Spleen (tissue), 11 donors: ENCODE results near the gene PSRC1. TPM values are rescaled to one million over a fixed set of nuclear protein-coding genes. Genes with fewer than 3 reads are reported as not detected.

Source experiments
- DNase-seq: peaks from one replicate; pipeline ENCODE4 v3.0.0-alpha.2; 2020
- H3K27ac ChIP-seq, 8 donors: fragments of 200-600 bp; sonication (generic) in 7 of 8; 1 replicate in 4 of 8; 2 replicates in 4 of 8; pipeline versions ENCODE4 v1.5.0 to v1.8.0; 2016 to 2021; ENCODE audit warnings: inconsistent platforms in 4 of 8, mild to moderate bottlenecking in 4 of 8, moderate library complexity in 1 of 8
- H3K27me3 ChIP-seq, 7 donors: fragments of 200-600 bp; sonication (generic) in 6 of 7; replicated peaks in 1 of 7; 1 replicate in 4 of 7; 2 replicates in 3 of 7; pipeline versions ENCODE4 v1.5.0 to v1.8.0; 2016 to 2021; ENCODE audit warnings: inconsistent platforms in 3 of 7, mild to moderate bottlenecking in 1 of 7
- H3K36me3 ChIP-seq, 6 donors: fragments of 200-600 bp; sonication (generic) in 5 of 6; 1 replicate in 4 of 6; 2 replicates in 2 of 6; pipeline versions ENCODE4 v1.5.0 to v1.8.0; 2016 to 2021; ENCODE audit warnings: inconsistent platforms in 2 of 6
- H3K4me1 ChIP-seq, 6 donors: fragments of 200-600 bp; sonication (generic) in 5 of 6; 1 replicate in 3 of 6; 2 replicates in 3 of 6; pipeline versions ENCODE4 v1.5.0 to v1.8.0; 2016 to 2021; ENCODE audit warnings: inconsistent platforms in 3 of 6
- H3K4me3 ChIP-seq, 8 donors: fragments of 200-600 bp; sonication (generic) in 7 of 8; 1 replicate in 4 of 8; 2 replicates in 4 of 8; pipeline versions ENCODE4 v1.5.0 to v1.8.0; 2016 to 2021; ENCODE audit warnings: inconsistent platforms in 4 of 8, mild to moderate bottlenecking in 4 of 8, moderate library complexity in 2 of 8
- H3K9me3 ChIP-seq, 8 donors: fragments of 200-600 bp; sonication (generic) in 7 of 8; 1 replicate in 4 of 8; 2 replicates in 4 of 8; pipeline versions ENCODE4 v1.5.0 to v1.8.0; 2016 to 2021; ENCODE audit warnings: inconsistent platforms in 4 of 8
- POLR2A ChIP-seq, 3 donors: fragments of 450-650 bp; IDR thresholded peaks; one replicate each; pipeline ENCODE4 v1.5.1; 2017; ENCODE audit warnings: antibody characterized with exemption in 3 of 3, mild to moderate bottlenecking in 1 of 3
- POLR2AphosphoS5 ChIP-seq, 3 donors: sonication (generic); formaldehyde crosslinking; IDR thresholded peaks; one replicate each; pipeline ENCODE4 v1.5.1; 2017; ENCODE audit warnings: antibody characterized with exemption in 3 of 3
- WGBS, 5 donors: extraction: QIAGEN DNeasy Blood & Tissue Kit in 3 of 5; methylation state at CpG; one replicate each; pipeline versions ENCODE4 v1.1.5 to v1.1.7; 2013 to 2018; 5-methylcytosine and 5-hydroxymethylcytosine counted together
- intact Hi-C: fragments of 100-400 bp; cut with DNase I; formaldehyde crosslinking; loops from one replicate; pipeline ENCODE4 v1.15.0; 2023; ENCODE audit warnings: low total_unique reads
- polyA plus RNA-seq, 3 donors: library from polyadenylated mRNA; stranded (reverse); fragments of 200-250 nt; gene quantifications; one replicate each; pipeline ENCODE4 v1.2.1, GENCODE V29; 2013
- total RNA-seq, 7 donors: library from RNA; depleted of rRNA in 3 of 7; stranded (reverse); fragments of >200 nt in 3 of 7; fragmentation: NEBNext Ultra II Directional in 4 of 7; extraction: Animal tissue kit (Norgen Biotek cat#: 25700) in 4 of 7; gene quantifications; one replicate each; pipeline versions ENCODE4 v1.1.0 to v1.2.1, GENCODE V29; 2016 to 2021
- TF ChIP-seq, protein P1 (sequence below), 11 experiments: fragments of 200-600 bp in 7 of 11; fragments of 450-650 bp in 4 of 11; sonication (generic) in 4 of 11; IDR thresholded peaks in 8 of 11; conservative IDR thresholded peaks in 3 of 11; 1 replicate in 7 of 11; 2 replicates in 4 of 11; pipeline versions ENCODE4 v1.4.0 to v1.8.0; 2016 to 2021; ENCODE audit warnings: antibody characterized with exemption in 11 of 11, inconsistent platforms in 4 of 11, mild to moderate bottlenecking in 1 of 11
- donor health status: healthy with polysubstance abuse.
- donor health status: DM: no; HTN: no; CAD: no; lungs with moderate emphysema.
- donor health status: DM: no; HTN: no; CAD: no.
- donor health status: Bipolar disorder and iron deficiency.
- donor health status: healthy.
- donor health status: DM: no; HTN: no; CAD: no.
- donor health status: DM: yes; HTN: yes; CAD: no.

Gene PSRC1
- total and polyA plus RNA-seq, 10 donors: 2.0 to 9.3 (median 3.5) TPM

DNA sequence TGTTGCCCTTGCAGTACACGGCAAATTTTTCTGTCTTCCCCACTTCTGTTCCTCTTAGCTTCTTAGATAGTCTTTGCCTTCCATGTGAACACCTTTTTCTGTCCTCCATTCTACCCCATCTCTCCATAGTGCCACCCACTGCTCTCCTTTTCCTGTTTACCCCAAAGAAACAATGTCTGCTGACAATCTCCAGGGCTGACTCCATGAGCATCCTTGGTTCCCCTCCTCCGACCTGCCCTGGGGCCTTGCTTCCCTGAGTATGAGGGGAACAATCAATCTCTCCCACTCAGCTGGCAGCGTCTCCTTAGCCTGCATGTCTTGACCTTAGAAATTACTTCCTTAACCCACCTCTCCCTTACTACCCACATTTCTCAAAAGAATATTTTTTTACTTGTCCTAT is 36.2 kb upstream of the PSRC1 start:
- DNase-seq: no peak
- TF ChIP-seq POLR2A (IDR thresholded peaks at IDR 0.05) (no peak), POLR2AphosphoS5 (IDR thresholded peaks at IDR 0.05) (no peak)
- TF ChIP-seq, protein P1, sequence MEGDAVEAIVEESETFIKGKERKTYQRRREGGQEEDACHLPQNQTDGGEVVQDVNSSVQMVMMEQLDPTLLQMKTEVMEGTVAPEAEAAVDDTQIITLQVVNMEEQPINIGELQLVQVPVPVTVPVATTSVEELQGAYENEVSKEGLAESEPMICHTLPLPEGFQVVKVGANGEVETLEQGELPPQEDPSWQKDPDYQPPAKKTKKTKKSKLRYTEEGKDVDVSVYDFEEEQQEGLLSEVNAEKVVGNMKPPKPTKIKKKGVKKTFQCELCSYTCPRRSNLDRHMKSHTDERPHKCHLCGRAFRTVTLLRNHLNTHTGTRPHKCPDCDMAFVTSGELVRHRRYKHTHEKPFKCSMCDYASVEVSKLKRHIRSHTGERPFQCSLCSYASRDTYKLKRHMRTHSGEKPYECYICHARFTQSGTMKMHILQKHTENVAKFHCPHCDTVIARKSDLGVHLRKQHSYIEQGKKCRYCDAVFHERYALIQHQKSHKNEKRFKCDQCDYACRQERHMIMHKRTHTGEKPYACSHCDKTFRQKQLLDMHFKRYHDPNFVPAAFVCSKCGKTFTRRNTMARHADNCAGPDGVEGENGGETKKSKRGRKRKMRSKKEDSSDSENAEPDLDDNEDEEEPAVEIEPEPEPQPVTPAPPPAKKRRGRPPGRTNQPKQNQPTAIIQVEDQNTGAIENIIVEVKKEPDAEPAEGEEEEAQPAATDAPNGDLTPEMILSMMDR (IDR thresholded peaks at IDR 0.05 in 8 of 11, conservative IDR thresholded peaks at IDR 0.05 in 3 of 11): no peak
- Histone ChIP-seq H3K9me3 (no peaks in the 10 kb centered on the region), H3K27me3 (no peaks in the 10 kb centered on the region), H3K27ac (no peak overlapping the region), H3K36me3 (peaks cover 0 to 100% (median 18%) of the 10 kb centered on the region in 6 donors), H3K4me3 (no peak overlapping the region), H3K4me1 (no peaks in the 10 kb centered on the region)
- 85 to 100% (median 92%) methylated on average over 3 of the region's 3 CpGs for WGBS, 5 donors
- intact Hi-C loops: no loop called here

DNA sequence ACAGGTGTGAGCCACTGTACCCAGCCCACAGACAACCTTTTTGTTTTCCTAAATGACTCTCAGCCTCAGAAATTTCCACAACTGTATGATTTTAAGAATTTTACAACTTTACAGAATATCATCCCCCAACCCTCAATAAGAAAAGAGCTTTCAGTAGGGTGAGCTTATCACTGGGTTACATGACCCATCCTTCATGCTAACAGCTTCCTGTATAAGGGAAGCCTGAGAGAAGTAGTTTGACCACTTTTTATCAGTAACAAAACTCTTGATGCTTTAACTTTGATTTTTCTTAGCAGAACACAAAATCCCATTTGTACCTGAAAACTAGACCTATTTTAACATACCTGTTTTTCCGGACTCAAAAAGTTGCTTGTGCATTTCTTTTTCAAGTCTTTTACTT is 33.6 kb upstream of the PSRC1 start:
- DNase-seq: no peak
- no peaks in the 10 kb centered on the region for H3K4me1 ChIP-seq
- H3K9me3 ChIP-seq: no peaks in the 10 kb centered on the region
- H3K27me3 ChIP-seq: no peaks in the 10 kb centered on the region
- H3K27ac ChIP-seq: no peak overlapping the region
- no peak overlapping the region for H3K4me3 ChIP-seq
- intact Hi-C loops: no loop called here
- TF ChIP-seq, protein P1 (IDR thresholded peaks at IDR 0.05 in 8 of 11, conservative IDR thresholded peaks at IDR 0.05 in 3 of 11): no peak
- TF ChIP-seq POLR2A (IDR thresholded peaks at IDR 0.05) (no peak), POLR2AphosphoS5 (IDR thresholded peaks at IDR 0.05) (no peak)
- peaks cover 0 to 96% (median 9%) of the 10 kb centered on the region in 6 donors for H3K36me3 ChIP-seq
- 88 to 97% (median 95%) methylated on average over 1 of the region's 1 CpG for WGBS, 5 donors

DNA sequence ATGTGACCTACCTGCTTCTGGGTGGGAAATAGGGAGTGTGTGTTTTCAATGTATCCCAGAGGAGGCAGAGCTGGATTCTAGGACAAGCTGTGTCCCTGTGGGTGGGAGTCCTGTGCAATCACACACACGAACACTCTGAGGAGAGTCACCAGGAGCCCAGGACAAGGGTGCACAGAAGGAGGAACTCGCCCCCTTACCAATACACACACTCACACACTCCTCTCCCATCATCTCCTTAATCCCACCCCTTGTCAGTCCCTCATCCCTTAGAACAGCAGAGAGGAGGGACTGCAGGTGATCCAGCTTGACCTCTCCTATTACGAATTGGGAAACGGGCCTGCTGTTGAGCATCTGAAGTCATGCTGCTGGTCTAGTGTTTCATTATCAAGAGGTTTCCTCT is 32.3 kb upstream of the PSRC1 start:
- Histone ChIP-seq H3K27me3 (no peaks in the 10 kb centered on the region), H3K9me3 (no peaks in the 10 kb centered on the region), H3K4me3 (no peak overlapping the region), H3K4me1 (no peaks in the 10 kb centered on the region), H3K27ac (no peak overlapping the region), H3K36me3 (peaks cover 0 to 96% (median 3%) of the 10 kb centered on the region in 6 donors)
- WGBS, 5 donors: 86 to 92% (median 90%) methylated on average over 4 of the region's 4 CpGs
- intact Hi-C loops: no loop called here
- DNase-seq: no peak
- no peak for TF ChIP-seq POLR2A (IDR thresholded peaks at IDR 0.05)
- no peak for TF ChIP-seq POLR2AphosphoS5 (IDR thresholded peaks at IDR 0.05)
- TF ChIP-seq, protein P1 (IDR thresholded peaks at IDR 0.05 in 8 of 11, conservative IDR thresholded peaks at IDR 0.05 in 3 of 11): no peak

GRCh38 chr1:109314795-109315194 is 31.9 kb upstream of the PSRC1 start:
- no peaks in the 10 kb centered on the region for H3K9me3 ChIP-seq
- TF ChIP-seq POLR2A (IDR thresholded peaks at IDR 0.05) (no peak), POLR2AphosphoS5 (IDR thresholded peaks at IDR 0.05) (no peak)
- TF ChIP-seq, protein P1 (IDR thresholded peaks at IDR 0.05 in 8 of 11, conservative IDR thresholded peaks at IDR 0.05 in 3 of 11): no peak
- peaks cover 0 to 96% (median 3%) of the 10 kb centered on the region in 6 donors for H3K36me3 ChIP-seq
- no peak for DNase-seq
- no peak overlapping the region for H3K27ac ChIP-seq
- 89 to 100% (median 92%) methylated on average over 1 of the region's 1 CpG for WGBS, 5 donors
- no peak overlapping the region for H3K4me3 ChIP-seq
- H3K4me1 ChIP-seq: no peaks in the 10 kb centered on the region
- no peaks in the 10 kb centered on the region for H3K27me3 ChIP-seq
- intact Hi-C loops: no loop called here
